GM12878 (cell line): ENCODE results near the gene CNTN4. TPM values are rescaled to one million over a fixed set of nuclear protein-coding genes. Genes with fewer than 3 reads are reported as not detected.

ENCODE experiments used
- ATAC-seq: fragments of 200-7000 bp; cut with Tn5 transposase; 3 replicates; pipeline ENCODE4 v1.9.1; 2020; ENCODE audit warnings: mild to moderate bottlenecking, moderate library complexity
- BruUV-seq: library from RNA; stranded (reverse); fragments of 400-500 nt; replicated peaks from 2 replicates; lab custom pipeline; 2021; lab: Mats Ljungman, UMichigan
- CTCF ChIA-PET: fragments of 300-600 bp; sonication (Branson Sonifier 250); formaldehyde crosslinking; extraction: SDS; loops from one replicate; lab custom pipeline; 2021; ENCODE audit warnings: inconsistent platforms; lab: Yijun Ruan, JAX
- POLR2A ChIA-PET: fragments of 350-600 bp; formaldehyde crosslinking; extraction: SDS; loops from one replicate; lab custom pipeline; 2021; ENCODE audit warnings: inconsistent platforms; lab: Charles Lee
- RAD21 ChIA-PET: fragments of 300-600 bp; sonication (Branson Sonifier 250); formaldehyde crosslinking; loops from one replicate; lab custom pipeline; 2023; ENCODE audit warnings: antibody characterized with exemption; ENCODE audit not compliant: unreplicated experiment; lab: Charles Lee
- SMC1A ChIA-PET: fragments of 300-600 bp; sonication (Branson Sonifier 250); formaldehyde crosslinking; loops from one replicate; lab custom pipeline; 2023; ENCODE audit not compliant: unreplicated experiment, uncharacterized antibody; lab: Charles Lee
- DNase-seq: peaks from one replicate; pipeline ENCODE4 v3.0.0-alpha.2; 2011; ENCODE audit warnings: low read depth, low spot score
- FAIRE-seq: peaks from 3 replicates; lab custom pipeline; 2011; peaks lifted over from hg19 to GRCh38; lab: Jason Lieb, UNC
- H2AFZ ChIP-seq: 2 replicates; pipeline ENCODE4 v1.6.0; 2011; ENCODE audit warnings: low read depth, low read length, control low read depth; ENCODE audit not compliant: control insufficient read depth
- H3K27ac ChIP-seq: 2 replicates; pipeline ENCODE4 v1.5.1; 2011; ENCODE audit warnings: control low read depth; ENCODE audit not compliant: control insufficient read depth, insufficient read depth
- H3K27me3 ChIP-seq, 2 experiments: replicated peaks in 1 of 2; 2 replicates each; pipeline versions ENCODE4 v1.6.0 to v1.6.1; 2011; ENCODE audit warnings: low read length in 1 of 2; ENCODE audit not compliant: control insufficient read depth in 2 of 2, insufficient read depth in 2 of 2
- H3K36me3 ChIP-seq, 2 experiments: 2 replicates each; pipeline ENCODE4 v1.5.1; 2011; ENCODE audit warnings: low read length in 1 of 2; ENCODE audit not compliant: control insufficient read depth in 2 of 2, insufficient read depth in 2 of 2
- H3K4me1 ChIP-seq: 2 replicates; pipeline ENCODE4 v1.6.1; 2011; ENCODE audit warnings: mild to moderate bottlenecking, low read length, moderate library complexity, mixed read lengths; ENCODE audit not compliant: control insufficient read depth, insufficient read depth
- H3K4me2 ChIP-seq: 2 replicates; pipeline ENCODE4 v1.6.0; 2011; ENCODE audit warnings: control low read depth; ENCODE audit not compliant: control insufficient read depth, insufficient read depth
- H3K4me3 ChIP-seq: fragments of 200-600 bp; sonication (generic); 2 replicates; pipeline ENCODE4 v1.5.1; 2016
- H3K79me2 ChIP-seq: 2 replicates; pipeline ENCODE4 v1.6.0; 2011; ENCODE audit warnings: low read length; ENCODE audit not compliant: control insufficient read depth, insufficient read depth
- H3K9ac ChIP-seq: 2 replicates; pipeline ENCODE4 v1.8.0; 2011; ENCODE audit warnings: low read length, control low read depth, mixed read lengths; ENCODE audit not compliant: control insufficient read depth, insufficient read depth
- H3K9me3 ChIP-seq: replicated peaks from 3 replicates; pipeline ENCODE4 v1.5.1; 2011; ENCODE audit warnings: mild to moderate bottlenecking, low read length; ENCODE audit not compliant: control insufficient read depth, insufficient read depth
- H4K20me1 ChIP-seq: 2 replicates; pipeline ENCODE4 v1.6.0; 2011; ENCODE audit not compliant: control insufficient read depth, insufficient read depth
- CEBPB ChIP-seq, 2 experiments: fragments of 150-350 bp in 1 of 2; IDR thresholded peaks; 2 replicates each; pipeline ENCODE4 v1.6.1; 2012 to 2014; ENCODE audit warnings: low read depth in 2 of 2, low read length in 2 of 2, borderline replicate concordance in 1 of 2, inconsistent platforms in 1 of 2
- ESRRA ChIP-seq: IDR thresholded peaks from 2 replicates; pipeline ENCODE4 v1.6.1; 2012; ENCODE audit warnings: mild to moderate bottlenecking, low read length, improper control_type of control experiment
- MLLT1 ChIP-seq: fragments of 450-650 bp; IDR thresholded peaks from 2 replicates; pipeline ENCODE4 v1.6.1; 2016; ENCODE audit warnings: mild to moderate bottlenecking
- NR2C2 ChIP-seq: IDR thresholded peaks from 2 replicates; pipeline ENCODE4 v1.6.1; 2011; ENCODE audit warnings: borderline replicate concordance, low read depth; ENCODE audit not compliant: control insufficient read depth, insufficient read length
- PAX5 ChIP-seq: IDR thresholded peaks from 2 replicates; pipeline ENCODE4 v1.6.1; 2011; ENCODE audit warnings: low read depth, low read length, borderline replicate concordance
- POU2F2 ChIP-seq: IDR thresholded peaks from 3 replicates; pipeline ENCODE4 v1.6.1; 2011; ENCODE audit warnings: low read depth, mild to moderate bottlenecking, low read length, borderline replicate concordance
- SMC3 ChIP-seq: IDR thresholded peaks from 2 replicates; pipeline ENCODE4 v1.6.1; 2011; ENCODE audit warnings: low read length, improper control_type of control experiment, borderline replicate concordance
- TCF3 ChIP-seq: IDR thresholded peaks from 2 replicates; pipeline ENCODE4 v1.6.1; 2012; ENCODE audit warnings: low read depth, mild to moderate bottlenecking, low read length, borderline replicate concordance; ENCODE audit not compliant: insufficient read depth
- WGBS: methylation state at CpG from one replicate; pipeline ENCODE4 v1.1.6; 2016; ENCODE audit warnings: low lambda C conversion rate; ENCODE audit not compliant: insufficient replicate concordance, insufficient coverage; ENCODE audit errors: missing lambda C conversion rate; 5-methylcytosine and 5-hydroxymethylcytosine counted together
- in situ Hi-C: fragments of 300-500 bp; cut with MboI; formaldehyde crosslinking; loops from 9 replicates; pipeline ENCODE4 v1.14.3; 2018; ENCODE audit warnings: mixed read lengths
- intact Hi-C: fragments of 100-400 bp; cut with micrococcal nuclease; formaldehyde crosslinking; loops from one replicate; pipeline ENCODE4 v1.14.2; 2022; ENCODE audit not compliant: unreplicated experiment
- polyA plus RNA-seq, 11 experiments: library from polyadenylated mRNA; depleted of rRNA in 4 of 11; unstranded in 6 of 11; stranded (reverse) in 5 of 11; fragments of >200 nt; fragmentation: Nextera tagmentation in 4 of 11; fragmentation: Illumina TruSeq in 1 of 11; extraction: Ambion mirVana in 4 of 11; extraction: Trizol in 1 of 11; gene quantifications; 1 replicate in 1 of 11; 2 replicates in 10 of 11; pipeline versions ENCODE4 v1.2.1 to v1.2.3, GENCODE V29; 2011 to 2016; ENCODE audit warnings: inconsistent platforms in 2 of 11, missing spikeins in 2 of 11, low read depth in 1 of 11
- total RNA-seq, 4 experiments: library from RNA; depleted of rRNA in 3 of 4; stranded (reverse); fragments of >200 nt in 3 of 4; fragmentation: Illumina TruSeq in 1 of 4; extraction: Trizol in 1 of 4; gene quantifications; 2 replicates each; pipeline versions ENCODE4 v1.2.1 to v1.2.3, GENCODE V29; 2013 to 2021
- TF ChIP-seq, protein P1 (sequence below): fragments of 450-650 bp; IDR thresholded peaks from 2 replicates; pipeline ENCODE4 v1.6.1; 2016; ENCODE audit warnings: mild to moderate bottlenecking, moderate library complexity, borderline replicate concordance
- TF ChIP-seq, protein P2 (sequence below): IDR thresholded peaks from 2 replicates; pipeline ENCODE4 v1.6.1; 2012; ENCODE audit warnings: low read depth, low read length, improper control_type of control experiment
- TF ChIP-seq, protein P3 (sequence below), 3 experiments: IDR thresholded peaks in 2 of 3; conservative IDR thresholded peaks in 1 of 3; 2 replicates each; pipeline ENCODE4 v1.5.1; 2011; ENCODE audit warnings: low read depth in 3 of 3, low read length in 3 of 3, mild to moderate bottlenecking in 3 of 3, control low read depth in 2 of 3, moderate library complexity in 2 of 3, inconsistent platforms in 1 of 3, mixed read lengths in 1 of 3; ENCODE audit not compliant: control insufficient read depth in 2 of 3, insufficient read depth in 1 of 3; ENCODE audit errors: extremely low read depth in 1 of 3
- TF ChIP-seq, protein P4 (sequence below): fragments of 450-650 bp; IDR thresholded peaks from 2 replicates; pipeline ENCODE4 v1.6.1; 2017; ENCODE audit warnings: mild to moderate bottlenecking, low read depth, inconsistent platforms; ENCODE audit not compliant: poor library complexity, severe bottlenecking

Gene CNTN4
- total and polyA plus RNA-seq, 10 of the 15 experiments (the other 5 are each of a cell fraction or from before 2014, with no cell fraction given) = 0.05 to 0.43 (median 0.15) TPM; not detected in 1

- H2AFZ ChIP-seq = no peak overlapping the region
- H3K4me1 ChIP-seq = no peaks in the 10 kb centered on the region
- no peak for ATAC-seq
- CTCF ChIA-PET = interaction anchor here (1.2 kb wide), 1 partner anchor 18 kb away, joined by 3 read pairs; no protein-coding TSS in a partner anchor
- no TSS peak for BruUV-seq
- RAD21 ChIA-PET = interaction anchor here (0.7 kb wide), 1 partner anchor 1327 kb away, joined by 3 read pairs; no protein-coding TSS in a partner anchor
- POLR2A ChIA-PET = no interaction called here
- no peak for FAIRE-seq
- no peak overlapping the region for H3K9ac ChIP-seq
- in situ Hi-C loops (no loop called here), intact Hi-C loops (no loop called here)
- SMC1A ChIA-PET = no interaction called here
- TF ChIP-seq TCF3 (no peak), NR2C2 (no peak), MLLT1 (no peak), SMC3 (no peak), POU2F2 (no peak), ESRRA (no peak), CEBPB (IDR thresholded peaks at IDR 0.05; ENCODE audit: borderline replicate concordance in 1 of 2, low read depth in 2 of 2, low read length in 2 of 2) (no peak), PAX5 (no peak)
- TF ChIP-seq, protein P1, sequence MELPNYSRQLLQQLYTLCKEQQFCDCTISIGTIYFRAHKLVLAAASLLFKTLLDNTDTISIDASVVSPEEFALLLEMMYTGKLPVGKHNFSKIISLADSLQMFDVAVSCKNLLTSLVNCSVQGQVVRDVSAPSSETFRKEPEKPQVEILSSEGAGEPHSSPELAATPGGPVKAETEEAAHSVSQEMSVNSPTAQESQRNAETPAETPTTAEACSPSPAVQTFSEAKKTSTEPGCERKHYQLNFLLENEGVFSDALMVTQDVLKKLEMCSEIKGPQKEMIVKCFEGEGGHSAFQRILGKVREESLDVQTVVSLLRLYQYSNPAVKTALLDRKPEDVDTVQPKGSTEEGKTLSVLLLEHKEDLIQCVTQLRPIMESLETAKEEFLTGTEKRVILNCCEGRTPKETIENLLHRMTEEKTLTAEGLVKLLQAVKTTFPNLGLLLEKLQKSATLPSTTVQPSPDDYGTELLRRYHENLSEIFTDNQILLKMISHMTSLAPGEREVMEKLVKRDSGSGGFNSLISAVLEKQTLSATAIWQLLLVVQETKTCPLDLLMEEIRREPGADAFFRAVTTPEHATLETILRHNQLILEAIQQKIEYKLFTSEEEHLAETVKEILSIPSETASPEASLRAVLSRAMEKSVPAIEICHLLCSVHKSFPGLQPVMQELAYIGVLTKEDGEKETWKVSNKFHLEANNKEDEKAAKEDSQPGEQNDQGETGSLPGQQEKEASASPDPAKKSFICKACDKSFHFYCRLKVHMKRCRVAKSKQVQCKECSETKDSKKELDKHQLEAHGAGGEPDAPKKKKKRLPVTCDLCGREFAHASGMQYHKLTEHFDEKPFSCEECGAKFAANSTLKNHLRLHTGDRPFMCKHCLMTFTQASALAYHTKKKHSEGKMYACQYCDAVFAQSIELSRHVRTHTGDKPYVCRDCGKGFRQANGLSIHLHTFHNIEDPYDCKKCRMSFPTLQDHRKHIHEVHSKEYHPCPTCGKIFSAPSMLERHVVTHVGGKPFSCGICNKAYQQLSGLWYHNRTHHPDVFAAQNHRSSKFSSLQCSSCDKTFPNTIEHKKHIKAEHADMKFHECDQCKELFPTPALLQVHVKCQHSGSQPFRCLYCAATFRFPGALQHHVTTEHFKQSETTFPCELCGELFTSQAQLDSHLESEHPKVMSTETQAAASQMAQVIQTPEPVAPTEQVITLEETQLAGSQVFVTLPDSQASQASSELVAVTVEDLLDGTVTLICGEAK = no peak
- TF ChIP-seq, protein P2, sequence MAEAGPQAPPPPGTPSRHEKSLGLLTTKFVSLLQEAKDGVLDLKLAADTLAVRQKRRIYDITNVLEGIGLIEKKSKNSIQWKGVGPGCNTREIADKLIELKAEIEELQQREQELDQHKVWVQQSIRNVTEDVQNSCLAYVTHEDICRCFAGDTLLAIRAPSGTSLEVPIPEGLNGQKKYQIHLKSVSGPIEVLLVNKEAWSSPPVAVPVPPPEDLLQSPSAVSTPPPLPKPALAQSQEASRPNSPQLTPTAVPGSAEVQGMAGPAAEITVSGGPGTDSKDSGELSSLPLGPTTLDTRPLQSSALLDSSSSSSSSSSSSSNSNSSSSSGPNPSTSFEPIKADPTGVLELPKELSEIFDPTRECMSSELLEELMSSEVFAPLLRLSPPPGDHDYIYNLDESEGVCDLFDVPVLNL = no peak
- TF ChIP-seq, protein P3, sequence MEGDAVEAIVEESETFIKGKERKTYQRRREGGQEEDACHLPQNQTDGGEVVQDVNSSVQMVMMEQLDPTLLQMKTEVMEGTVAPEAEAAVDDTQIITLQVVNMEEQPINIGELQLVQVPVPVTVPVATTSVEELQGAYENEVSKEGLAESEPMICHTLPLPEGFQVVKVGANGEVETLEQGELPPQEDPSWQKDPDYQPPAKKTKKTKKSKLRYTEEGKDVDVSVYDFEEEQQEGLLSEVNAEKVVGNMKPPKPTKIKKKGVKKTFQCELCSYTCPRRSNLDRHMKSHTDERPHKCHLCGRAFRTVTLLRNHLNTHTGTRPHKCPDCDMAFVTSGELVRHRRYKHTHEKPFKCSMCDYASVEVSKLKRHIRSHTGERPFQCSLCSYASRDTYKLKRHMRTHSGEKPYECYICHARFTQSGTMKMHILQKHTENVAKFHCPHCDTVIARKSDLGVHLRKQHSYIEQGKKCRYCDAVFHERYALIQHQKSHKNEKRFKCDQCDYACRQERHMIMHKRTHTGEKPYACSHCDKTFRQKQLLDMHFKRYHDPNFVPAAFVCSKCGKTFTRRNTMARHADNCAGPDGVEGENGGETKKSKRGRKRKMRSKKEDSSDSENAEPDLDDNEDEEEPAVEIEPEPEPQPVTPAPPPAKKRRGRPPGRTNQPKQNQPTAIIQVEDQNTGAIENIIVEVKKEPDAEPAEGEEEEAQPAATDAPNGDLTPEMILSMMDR (IDR thresholded peaks at IDR 0.05 in 2 of 3, conservative IDR thresholded peaks at IDR 0.05 in 1 of 3; ENCODE audit: control insufficient read depth in 2 of 3, extremely low read depth in 1 of 3, insufficient read depth in 1 of 3, low read depth in 3 of 3, low read length in 3 of 3) = no peak
- TF ChIP-seq, protein P4, sequence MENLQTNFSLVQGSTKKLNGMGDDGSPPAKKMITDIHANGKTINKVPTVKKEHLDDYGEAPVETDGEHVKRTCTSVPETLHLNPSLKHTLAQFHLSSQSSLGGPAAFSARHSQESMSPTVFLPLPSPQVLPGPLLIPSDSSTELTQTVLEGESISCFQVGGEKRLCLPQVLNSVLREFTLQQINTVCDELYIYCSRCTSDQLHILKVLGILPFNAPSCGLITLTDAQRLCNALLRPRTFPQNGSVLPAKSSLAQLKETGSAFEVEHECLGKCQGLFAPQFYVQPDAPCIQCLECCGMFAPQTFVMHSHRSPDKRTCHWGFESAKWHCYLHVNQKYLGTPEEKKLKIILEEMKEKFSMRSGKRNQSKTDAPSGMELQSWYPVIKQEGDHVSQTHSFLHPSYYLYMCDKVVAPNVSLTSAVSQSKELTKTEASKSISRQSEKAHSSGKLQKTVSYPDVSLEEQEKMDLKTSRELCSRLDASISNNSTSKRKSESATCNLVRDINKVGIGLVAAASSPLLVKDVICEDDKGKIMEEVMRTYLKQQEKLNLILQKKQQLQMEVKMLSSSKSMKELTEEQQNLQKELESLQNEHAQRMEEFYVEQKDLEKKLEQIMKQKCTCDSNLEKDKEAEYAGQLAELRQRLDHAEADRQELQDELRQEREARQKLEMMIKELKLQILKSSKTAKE = no peak
- no peak for DNase-seq
- no peak overlapping the region for H3K27ac ChIP-seq
- H3K4me3 ChIP-seq = no peak overlapping the region
- no peaks in the 10 kb centered on the region; a peak in 1 of 4 replicates for H3K27me3 ChIP-seq
- no peaks in the 10 kb centered on the region; the same call in 2 of the 3 replicates for H3K9me3 ChIP-seq
- no peaks in the 10 kb centered on the region for H3K36me3 ChIP-seq
- no peaks in the 10 kb centered on the region for H4K20me1 ChIP-seq
- no peaks in the 10 kb centered on the region for H3K79me2 ChIP-seq
- WGBS = 25% methylated on average over 2 of the region's 2 CpGs
- H3K4me2 ChIP-seq = no peak overlapping the region
Observed at GRCh38 chr3:2967871-2968270, 869.2 kb downstream of the CNTN4 start.
